K562 (cell line): Measurements from ENCODE around the gene SUMO3. TPM values are rescaled to one million over a fixed set of nuclear protein-coding genes. Genes with fewer than 3 reads are reported as not detected.
A peak's percentile ranks its signal among the peaks of the same experiment; 100 is the strongest.

Experiments used
- E2F6 ChIP-seq, 2 experiments: IDR thresholded peaks; 2 replicates each; pipeline ENCODE4 v1.6.1; 2011; ENCODE audit warnings: borderline replicate concordance in 1 of 2, control low read depth in 1 of 2, low read depth in 1 of 2, low read length in 1 of 2, mild to moderate bottlenecking in 1 of 2, mixed read lengths in 1 of 2, moderate library complexity in 1 of 2; ENCODE audit not compliant: insufficient read depth in 1 of 2, insufficient read length in 1 of 2, poor library complexity in 1 of 2, severe bottlenecking in 1 of 2; ENCODE audit errors: extremely low read depth in 1 of 2
- GTF2E2 ChIP-seq: fragments of 200-800 bp; sonication (Bioruptor generic); IDR thresholded peaks from 2 replicates; pipeline ENCODE4 v1.6.1; 2016; ENCODE audit warnings: missing genetic modification characterization, missing compliant biosample characterization
- LCOR ChIP-seq: sonication (generic); formaldehyde crosslinking; IDR thresholded peaks from 2 replicates; pipeline ENCODE4 v1.8.0; 2022; ENCODE audit warnings: mild to moderate bottlenecking, missing genetic modification reagents
- MAZ ChIP-seq, 2 experiments: fragments of 450-650 bp in 1 of 2; sonication (generic) in 1 of 2; formaldehyde crosslinking; IDR thresholded peaks in 1 of 2; conservative IDR thresholded peaks in 1 of 2; 2 replicates each; pipeline versions ENCODE4 v1.4.0 to v1.5.0; 2020; ENCODE audit warnings: mild to moderate bottlenecking in 1 of 2, missing genetic modification reagents in 1 of 2
- NR4A1 ChIP-seq, 2 experiments: fragments of 250-450 bp in 1 of 2; fragments of 450-650 bp in 1 of 2; sonication (Bioruptor Pico) in 1 of 2; IDR thresholded peaks; 2 replicates each; pipeline versions ENCODE4 v1.4.0 to v1.6.1; 2016 to 2020; ENCODE audit warnings: mild to moderate bottlenecking in 2 of 2, missing compliant biosample characterization in 1 of 2, missing genetic modification characterization in 1 of 2, moderate library complexity in 1 of 2
- PHF20 ChIP-seq: fragments of 450-650 bp; IDR thresholded peaks from 2 replicates; pipeline ENCODE4 v1.6.1; 2018; ENCODE audit not compliant: partially characterized antibody
- PYGO2 ChIP-seq: fragments of 450-650 bp; IDR thresholded peaks from 2 replicates; pipeline ENCODE4 v1.6.1; 2016; ENCODE audit warnings: mild to moderate bottlenecking, missing genetic modification characterization, moderate library complexity, missing compliant biosample characterization
- STAT6 ChIP-seq: sonication (generic); formaldehyde crosslinking; IDR thresholded peaks from 2 replicates; pipeline ENCODE4 v1.8.1; 2023; ENCODE audit warnings: mild to moderate bottlenecking, missing genetic modification reagents
- ZNF699 ChIP-seq: fragments of 250-450 bp; sonication (Bioruptor Pico); IDR thresholded peaks from 2 replicates; pipeline ENCODE4 v1.8.0; 2021; ENCODE audit warnings: mild to moderate bottlenecking, moderate library complexity; ENCODE audit not compliant: insufficient replicate concordance
- polyA plus RNA-seq, 8 experiments: library from polyadenylated mRNA; depleted of rRNA in 4 of 8; stranded (reverse) in 5 of 8; unstranded in 3 of 8; fragments of >200 nt; fragmentation: Nextera tagmentation in 2 of 8; fragmentation: Illumina TruSeq in 1 of 8; extraction: Ambion mirVana in 2 of 8; extraction: Trizol in 1 of 8; gene quantifications; 2 replicates each; pipeline versions ENCODE4 v1.2.1 to v1.2.3, GENCODE V29; 2011 to 2014; ENCODE audit warnings: inconsistent platforms in 1 of 8, missing spikeins in 1 of 8
- total RNA-seq, 7 experiments: library from RNA; depleted of rRNA in 6 of 7; stranded (reverse); fragments of >200 nt in 6 of 7; fragmentation: Illumina TruSeq in 2 of 7; extraction: Trizol in 2 of 7; gene quantifications; 2 replicates each; pipeline versions ENCODE4 v1.2.1 to v1.2.3, GENCODE V29; 2011 to 2021; ENCODE audit warnings: low replicate concordance in 1 of 7
- TF ChIP-seq, protein P1 (sequence below): sonication (generic); formaldehyde crosslinking; IDR thresholded peaks from 2 replicates; pipeline ENCODE4 v1.8.1; 2023; ENCODE audit warnings: mild to moderate bottlenecking, missing genetic modification reagents
- TF ChIP-seq, protein P2 (sequence below): fragments of 450-650 bp; IDR thresholded peaks from 2 replicates; pipeline ENCODE4 v1.6.1; 2014; ENCODE audit warnings: low read depth, mild to moderate bottlenecking, moderate library complexity, borderline replicate concordance

Gene SUMO3
- total and polyA plus RNA-seq, 9 of the 15 experiments (the other 6 are each of a cell fraction or from before 2014, with no cell fraction given): 13.9 to 143 (median 113) TPM

- TF ChIP-seq, protein P1, sequence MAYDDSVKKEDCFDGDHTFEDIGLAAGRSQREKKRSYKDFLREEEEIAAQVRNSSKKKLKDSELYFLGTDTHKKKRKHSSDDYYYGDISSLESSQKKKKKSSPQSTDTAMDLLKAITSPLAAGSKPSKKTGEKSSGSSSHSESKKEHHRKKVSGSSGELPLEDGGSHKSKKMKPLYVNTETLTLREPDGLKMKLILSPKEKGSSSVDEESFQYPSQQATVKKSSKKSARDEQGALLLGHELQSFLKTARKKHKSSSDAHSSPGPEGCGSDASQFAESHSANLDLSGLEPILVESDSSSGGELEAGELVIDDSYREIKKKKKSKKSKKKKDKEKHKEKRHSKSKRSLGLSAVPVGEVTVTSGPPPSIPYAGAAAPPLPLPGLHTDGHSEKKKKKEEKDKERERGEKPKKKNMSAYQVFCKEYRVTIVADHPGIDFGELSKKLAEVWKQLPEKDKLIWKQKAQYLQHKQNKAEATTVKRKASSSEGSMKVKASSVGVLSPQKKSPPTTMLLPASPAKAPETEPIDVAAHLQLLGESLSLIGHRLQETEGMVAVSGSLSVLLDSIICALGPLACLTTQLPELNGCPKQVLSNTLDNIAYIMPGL (CRISPR knock-in tag): peak; percentile 60; the same call in 1 of the 2 replicates
- TF ChIP-seq E2F6 (IDR thresholded peaks at IDR 0.05; ENCODE audit: borderline replicate concordance in 1 of 2, extremely low read depth in 1 of 2, insufficient read depth in 1 of 2, insufficient read length in 1 of 2, low read depth in 1 of 2, low read length in 1 of 2, poor library complexity in 1 of 2, severe bottlenecking in 1 of 2): peak; percentile 96 to 99
- TF ChIP-seq, protein P2, sequence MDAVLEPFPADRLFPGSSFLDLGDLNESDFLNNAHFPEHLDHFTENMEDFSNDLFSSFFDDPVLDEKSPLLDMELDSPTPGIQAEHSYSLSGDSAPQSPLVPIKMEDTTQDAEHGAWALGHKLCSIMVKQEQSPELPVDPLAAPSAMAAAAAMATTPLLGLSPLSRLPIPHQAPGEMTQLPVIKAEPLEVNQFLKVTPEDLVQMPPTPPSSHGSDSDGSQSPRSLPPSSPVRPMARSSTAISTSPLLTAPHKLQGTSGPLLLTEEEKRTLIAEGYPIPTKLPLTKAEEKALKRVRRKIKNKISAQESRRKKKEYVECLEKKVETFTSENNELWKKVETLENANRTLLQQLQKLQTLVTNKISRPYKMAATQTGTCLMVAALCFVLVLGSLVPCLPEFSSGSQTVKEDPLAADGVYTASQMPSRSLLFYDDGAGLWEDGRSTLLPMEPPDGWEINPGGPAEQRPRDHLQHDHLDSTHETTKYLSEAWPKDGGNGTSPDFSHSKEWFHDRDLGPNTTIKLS: peak; percentile 81
- TF ChIP-seq LCOR (CRISPR knock-in tag): 0 out of 2 replicates have a peak, but pooled peaks have one; percentile 36
- peak; percentile 29; the same call in 1 of the 2 replicates for TF ChIP-seq NR4A1 (CRISPR knock-in tag; IDR thresholded peaks at IDR 0.05)
- TF ChIP-seq NR4A1 (tag; IDR thresholded peaks at IDR 0.05): peak; percentile 52; the same call in 1 of the 2 replicates
- peak in 1 of 2 experiments; percentile 77; a peak in 1 of 4 replicates for TF ChIP-seq MAZ (CRISPR knock-in tag; conservative IDR thresholded peaks at IDR 0.05 in 1 of 2, IDR thresholded peaks at IDR 0.05 in 1 of 2)
- peak; percentile 59; the same call in 1 of the 2 replicates for TF ChIP-seq GTF2E2 (tag)
- TF ChIP-seq STAT6 (CRISPR knock-in tag): peak; percentile 88; the same call in 1 of the 2 replicates
- TF ChIP-seq PHF20: peak; percentile 84
- no peak for TF ChIP-seq PYGO2
- TF ChIP-seq ZNF699 (CRISPR knock-in tag): peak; percentile 50
Measured at GRCh38 chr21:44801468-44802395, 16.1 kb downstream of the SUMO3 start, which contains the start of gene UBE2G2 (continued).
